Middle frontal gyrus (tissue), 1 donor: Measurements from ENCODE around the gene ISCU.
"Not testable (repeated sequence)": the region's sequence is repeated elsewhere in the genome, so short reads cannot be mapped to it uniquely, and the experiment has no call there.

Source experiments
- DNase-seq: peaks from one replicate; pipeline ENCODE4 v3.0.0-alpha.2; 2015; ENCODE audit warnings: low spot score; ENCODE audit errors: extremely low spot score

The ISCU gene

DNA sequence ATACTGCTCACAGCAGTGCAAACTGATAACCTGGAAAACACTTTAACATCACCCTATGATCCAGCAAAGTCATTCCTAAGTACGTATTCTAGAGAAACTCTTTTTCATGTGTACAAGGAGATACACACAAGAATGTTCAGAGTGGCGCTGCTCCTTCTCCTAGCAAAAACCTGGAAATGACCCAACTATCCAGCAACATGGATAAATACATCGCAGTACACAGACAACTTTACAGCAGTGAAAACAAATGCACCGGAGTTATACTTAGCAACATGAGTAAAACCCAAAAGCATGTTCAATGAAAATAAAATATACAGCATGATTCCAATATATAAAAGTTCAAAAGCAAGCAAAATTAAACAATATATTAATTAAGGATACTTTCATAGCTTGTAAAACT is 20.1 kb upstream of the ISCU start:
- DNase-seq = no peak

DNA sequence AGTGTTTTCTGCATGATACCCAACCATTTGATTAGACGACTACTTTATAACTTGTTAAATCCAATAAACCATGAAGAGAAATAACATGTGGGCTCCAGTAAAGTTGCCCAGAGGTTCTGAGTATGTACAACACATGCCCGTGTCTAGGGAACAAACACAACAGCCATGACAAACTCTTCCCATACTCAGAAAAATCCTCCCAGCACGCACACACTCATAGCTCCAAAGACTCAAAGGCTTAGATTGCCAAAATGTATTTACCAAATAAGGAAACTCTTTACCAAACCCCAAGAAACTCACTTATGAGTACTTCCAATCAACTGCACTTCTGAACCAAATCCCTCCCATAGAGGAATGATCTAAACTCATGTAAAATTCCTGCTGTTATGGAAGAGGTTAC is 18.7 kb upstream of the ISCU start:
- no peak for DNase-seq

- no peak for DNase-seq
Observed at GRCh38 chr12:108547686-108548085, 14.7 kb upstream of the ISCU start.

- no peak for DNase-seq
Observed at GRCh38 chr12:108548954-108549521, 13.4 kb upstream of the ISCU start.

- no peak for DNase-seq
Observed at GRCh38 chr12:108551535-108551934, 10.9 kb upstream of the ISCU start.

DNA sequence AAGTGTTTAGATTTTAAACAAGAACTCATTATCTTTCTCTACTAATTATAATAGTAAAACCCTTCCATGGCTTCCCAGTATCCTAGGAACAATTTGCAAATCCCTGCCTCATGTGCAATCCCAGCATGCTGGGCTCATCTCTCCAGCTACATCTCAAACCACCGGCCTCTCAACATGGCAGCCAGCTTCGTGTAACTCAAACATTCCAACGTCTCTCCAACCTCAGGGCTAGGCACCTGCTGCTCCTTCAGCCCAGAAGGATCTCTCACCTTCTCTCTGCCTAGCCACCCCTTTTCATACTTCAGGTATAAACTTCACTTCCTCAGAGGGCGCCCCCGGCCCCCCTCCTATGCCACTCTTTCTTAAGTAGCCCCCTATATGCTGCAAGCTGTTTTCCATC is 8.6 kb upstream of the ISCU start:
- DNase-seq = no peak

DNA sequence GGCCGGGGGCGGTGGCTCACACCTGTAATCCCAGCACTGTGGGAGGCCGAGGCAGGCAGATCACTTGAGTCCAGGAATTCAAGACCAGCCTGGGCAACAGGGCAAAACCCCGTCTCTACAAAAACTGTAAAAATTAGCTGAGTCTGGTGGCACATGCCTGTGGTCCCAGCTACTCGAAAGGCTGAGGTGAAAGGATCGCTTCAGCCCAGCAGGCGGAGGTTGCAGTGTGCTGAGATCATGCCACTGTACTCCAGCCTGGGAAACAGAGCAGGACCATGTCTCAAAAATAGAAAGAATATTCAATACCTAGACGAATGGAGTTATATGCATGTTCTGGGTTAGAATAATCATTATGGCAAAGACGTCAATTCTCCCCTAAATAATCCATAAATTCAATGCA is 7.0 kb upstream of the ISCU start:
- not testable (repeated sequence) for DNase-seq

DNA sequence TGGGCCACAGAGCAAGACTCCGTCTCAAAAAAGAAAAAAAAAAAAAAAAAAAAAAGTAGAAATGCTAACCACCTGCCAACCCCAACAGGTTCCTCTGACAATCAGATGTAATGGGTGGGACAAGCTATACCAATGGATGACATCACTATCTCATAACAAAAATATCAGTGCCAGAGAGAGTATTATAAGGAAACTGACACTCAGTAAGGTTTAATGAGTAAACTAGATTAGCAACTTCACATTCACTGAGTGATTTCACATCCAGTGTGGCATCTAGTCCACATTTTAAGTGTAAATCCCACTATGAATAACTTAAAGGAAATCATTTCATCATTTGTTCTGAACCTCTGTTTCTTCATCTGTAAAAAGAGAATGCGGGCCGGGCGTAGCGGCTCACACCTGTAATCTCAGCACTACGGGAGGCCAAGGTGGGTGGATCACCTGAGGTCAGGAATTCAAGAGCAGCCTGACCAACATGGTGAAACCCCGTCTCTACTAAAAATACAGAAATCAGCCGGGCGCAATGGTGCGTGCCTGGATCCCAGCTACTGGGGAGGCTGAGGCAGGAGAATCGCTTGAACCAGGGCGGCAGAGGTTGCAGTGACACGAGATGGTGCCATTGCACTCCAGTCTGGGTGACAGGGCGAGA is 3.3 kb upstream of the ISCU start:
- no peak for DNase-seq

DNA sequence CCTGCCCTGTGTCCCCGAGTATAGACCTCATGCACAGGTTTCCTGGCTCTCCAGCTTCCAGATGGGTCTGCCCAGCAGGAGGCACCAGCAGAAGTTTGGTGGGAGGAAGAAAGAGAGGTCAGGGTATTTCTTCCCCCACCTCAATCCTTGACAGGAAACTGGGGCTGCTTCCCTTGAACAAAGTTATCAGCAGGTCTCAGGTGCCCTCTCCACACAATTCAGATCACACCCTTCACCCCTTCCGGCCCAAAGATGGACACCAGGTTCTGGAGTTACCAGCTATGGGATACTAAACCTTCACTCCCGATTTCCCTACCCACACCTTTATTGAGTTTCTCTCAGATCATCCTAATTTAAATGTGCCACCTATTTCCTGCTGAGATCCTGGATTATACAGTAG is 2.6 kb upstream of the ISCU start:
- DNase-seq = no peak

- DNase-seq = no peak
Observed at GRCh38 chr12:108560321-108560721, 2.1 kb upstream of the ISCU start.

- DNase-seq = peak; percentile 74
Observed at GRCh38 chr12:108560752-108561719, 1.4 kb upstream of the ISCU start, which contains the start of gene SART3. SART3 (minus strand) TSS chr12:108561173; CDS start chr12:108561154, 19 bp downstream.

- DNase-seq = no peak
Observed at GRCh38 chr12:108561852-108562347, 496 bp upstream of the ISCU start.

GRCh38 chr12:108563136-108563803 is 874 bp downstream of the ISCU start:
- DNase-seq = peak; percentile 76

DNA sequence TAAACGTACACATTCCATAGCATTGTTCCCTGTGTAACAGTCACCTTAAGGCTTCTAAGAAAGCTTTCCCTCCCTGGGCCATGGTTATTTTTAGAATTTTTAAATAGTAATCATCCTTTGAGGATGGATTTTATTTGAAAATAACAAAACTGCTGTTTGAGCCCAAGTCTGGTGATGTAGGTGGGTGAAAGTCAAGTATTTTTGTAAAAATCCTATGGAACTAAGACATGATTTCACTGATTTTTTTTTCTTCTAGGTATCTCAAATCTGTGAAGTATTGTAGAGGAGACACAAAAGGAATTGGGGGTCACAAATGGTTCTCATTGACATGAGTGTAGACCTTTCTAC is 1.4 kb downstream of the ISCU start:
- no peak for DNase-seq

- no peak for DNase-seq
Observed at GRCh38 chr12:108564724-108565123, 2.3 kb downstream of the ISCU start.

DNA sequence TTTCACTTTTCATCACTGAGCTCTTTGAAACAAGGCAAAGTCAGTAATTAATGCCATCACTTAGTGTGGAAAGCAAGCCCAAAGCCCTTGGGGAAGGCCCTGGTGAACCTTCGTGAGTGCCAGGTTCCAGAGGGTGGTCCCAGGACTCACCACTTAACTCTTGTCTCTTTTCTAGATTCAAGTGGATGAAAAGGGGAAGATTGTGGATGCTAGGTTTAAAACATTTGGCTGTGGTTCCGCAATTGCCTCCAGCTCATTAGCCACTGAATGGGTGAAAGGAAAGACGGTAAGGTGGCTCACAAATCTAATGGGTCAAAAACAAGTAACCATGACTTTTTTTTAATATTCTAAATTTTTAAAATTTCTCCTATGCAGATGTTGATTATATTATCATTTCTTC is 2.8 kb downstream of the ISCU start:
- no peak for DNase-seq

DNA sequence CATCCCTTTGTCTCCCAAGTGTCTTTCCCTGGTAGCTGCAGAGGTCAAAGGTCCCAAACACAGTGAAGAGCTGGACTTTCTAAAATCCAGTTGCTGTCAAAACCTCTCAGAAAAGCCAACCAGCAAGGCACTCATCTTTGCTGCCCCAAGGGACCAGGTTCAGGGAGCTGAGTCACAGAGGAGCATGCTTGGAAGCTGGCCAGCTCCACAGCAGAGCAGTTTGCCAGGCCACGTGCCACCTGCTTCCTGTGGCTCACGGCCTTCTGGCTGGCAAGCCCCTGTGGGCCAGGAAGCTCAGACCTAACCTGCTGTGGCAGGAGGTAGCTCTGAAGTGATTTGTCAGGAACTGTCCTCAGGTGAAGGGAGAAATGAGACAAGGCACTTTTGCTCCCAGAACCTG is 3.6 kb downstream of the ISCU start:
- DNase-seq = no peak

- no peak for DNase-seq
Observed at GRCh38 chr12:108566452-108566851, 4.1 kb downstream of the ISCU start.

DNA sequence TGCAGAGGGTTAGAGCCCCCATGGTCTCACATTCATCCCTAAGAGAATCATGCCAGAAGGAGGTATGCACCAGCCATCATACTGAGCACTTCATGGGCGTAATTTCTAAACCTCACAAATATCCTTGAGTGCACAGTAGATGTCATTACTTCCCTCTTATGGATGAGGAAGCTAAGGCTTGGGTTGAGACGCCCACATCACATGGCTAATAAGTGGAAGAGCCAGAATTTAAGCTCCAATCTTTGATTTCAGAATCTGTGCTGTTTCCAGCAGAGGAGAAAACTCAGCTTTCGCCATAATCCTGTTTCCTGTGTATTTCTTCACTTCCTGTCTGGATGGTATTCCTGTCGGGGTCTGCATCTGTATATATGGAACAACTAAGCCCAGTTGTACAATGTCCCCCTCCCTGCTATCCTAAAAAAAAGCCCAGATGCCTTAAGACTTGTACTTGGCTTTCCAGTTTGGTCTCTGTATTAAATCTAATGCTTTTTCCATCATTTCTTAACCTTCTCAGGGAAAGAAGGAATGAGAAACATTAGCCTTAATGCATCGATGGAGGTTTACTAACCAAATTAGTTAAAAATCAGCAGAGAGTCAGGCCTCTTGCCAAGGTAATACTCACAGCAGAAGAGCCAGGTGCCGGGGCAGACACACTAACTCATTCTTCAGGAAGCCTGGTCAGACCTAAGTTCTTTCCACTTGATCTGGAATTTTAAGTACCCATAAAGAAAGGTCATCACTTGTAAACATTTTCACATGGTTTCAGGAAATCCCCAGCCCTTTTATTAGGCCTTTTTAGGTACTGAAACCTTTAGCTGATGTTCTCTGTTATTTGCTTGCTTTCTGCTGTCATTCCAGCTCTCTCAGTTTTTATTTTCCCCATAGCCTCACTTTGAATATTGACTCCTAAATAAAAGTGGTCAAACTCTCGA is 5.3 kb downstream of the ISCU start:
- no peak for DNase-seq

GRCh38 chr12:108568338-108569154 is 6.2 kb downstream of the ISCU start:
- DNase-seq = no peak
